OCI-LY3 (cell line): ENCODE data around the gene TBC1D5.

ENCODE experiments used
- EZH2phosphoT487 ChIP-seq: fragments of 200-600 bp; shearing (Covaris generic); IDR thresholded peaks from 2 replicates; pipeline ENCODE4 v1.6.1; 2018; ENCODE audit warnings: antibody characterized with exemption, mixed run types, low read depth
- TF ChIP-seq, protein P1 (sequence below): fragments of 200-600, 300-600 bp; sonication (generic); IDR thresholded peaks from 2 replicates; pipeline ENCODE4 v1.5.1; 2014; ENCODE audit warnings: antibody characterized with exemption, low read length, low read depth

DNA sequence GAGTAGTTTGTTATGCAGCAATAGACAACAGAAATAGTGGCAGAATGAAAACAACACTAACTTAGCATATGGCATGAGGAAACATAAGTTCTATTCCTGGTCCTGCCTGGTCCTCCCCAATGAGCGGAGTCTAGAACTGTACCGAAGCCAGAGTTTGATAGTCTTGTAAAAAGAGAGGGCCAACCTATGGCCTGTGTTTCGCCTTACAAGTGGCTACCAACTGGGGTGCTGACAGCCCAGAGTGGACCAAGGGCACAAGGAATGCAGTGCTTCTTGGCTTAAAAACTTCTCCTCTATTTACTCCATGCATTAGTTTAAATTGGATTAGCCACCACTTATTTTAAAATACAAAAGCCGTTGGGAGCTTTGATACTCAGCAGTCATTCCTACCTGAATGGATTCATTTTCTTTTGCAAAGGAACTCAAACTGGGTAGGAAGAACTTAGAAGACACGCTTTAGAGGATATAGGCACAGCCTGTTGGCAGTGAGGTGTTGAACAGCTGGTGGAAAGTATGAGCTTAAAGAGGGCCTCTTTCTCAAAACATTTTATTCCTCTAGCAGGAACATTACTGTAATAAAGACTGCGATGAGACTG is 554.7 kb downstream of the TBC1D5 start:
- no peak for TF ChIP-seq EZH2phosphoT487
- TF ChIP-seq, protein P1, sequence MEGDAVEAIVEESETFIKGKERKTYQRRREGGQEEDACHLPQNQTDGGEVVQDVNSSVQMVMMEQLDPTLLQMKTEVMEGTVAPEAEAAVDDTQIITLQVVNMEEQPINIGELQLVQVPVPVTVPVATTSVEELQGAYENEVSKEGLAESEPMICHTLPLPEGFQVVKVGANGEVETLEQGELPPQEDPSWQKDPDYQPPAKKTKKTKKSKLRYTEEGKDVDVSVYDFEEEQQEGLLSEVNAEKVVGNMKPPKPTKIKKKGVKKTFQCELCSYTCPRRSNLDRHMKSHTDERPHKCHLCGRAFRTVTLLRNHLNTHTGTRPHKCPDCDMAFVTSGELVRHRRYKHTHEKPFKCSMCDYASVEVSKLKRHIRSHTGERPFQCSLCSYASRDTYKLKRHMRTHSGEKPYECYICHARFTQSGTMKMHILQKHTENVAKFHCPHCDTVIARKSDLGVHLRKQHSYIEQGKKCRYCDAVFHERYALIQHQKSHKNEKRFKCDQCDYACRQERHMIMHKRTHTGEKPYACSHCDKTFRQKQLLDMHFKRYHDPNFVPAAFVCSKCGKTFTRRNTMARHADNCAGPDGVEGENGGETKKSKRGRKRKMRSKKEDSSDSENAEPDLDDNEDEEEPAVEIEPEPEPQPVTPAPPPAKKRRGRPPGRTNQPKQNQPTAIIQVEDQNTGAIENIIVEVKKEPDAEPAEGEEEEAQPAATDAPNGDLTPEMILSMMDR: no peak
